Caco-2 (cell line): ENCODE data around the gene RSPH4A. TPM values are rescaled to one million over a fixed set of nuclear protein-coding genes. Genes with fewer than 3 reads are reported as not detected.

ENCODE experiments used
- BruUV-seq: library from RNA; stranded (reverse); fragments of 400-500 nt; replicated peaks from 2 replicates; lab custom pipeline; 2021; lab: Mats Ljungman, UMichigan
- CTCF ChIA-PET: fragments of 300-600 bp; sonication (Branson Sonifier 250); formaldehyde crosslinking; loops from one replicate; lab custom pipeline; 2022; ENCODE audit warnings: antibody characterized with exemption; lab: Charles Lee
- POLR2A ChIA-PET: fragments of 300-600 bp; sonication (Branson Sonifier 250); formaldehyde crosslinking; loops from one replicate; lab custom pipeline; 2022; ENCODE audit warnings: antibody characterized with exemption; lab: Charles Lee
- DNase-seq, 2 experiments: peaks; one replicate each; pipeline versions ENCODE4 v3.0.0 to v3.0.0-alpha.2; 2020 to 2022
- H3K27me3 ChIP-seq: replicated peaks from 2 replicates; pipeline ENCODE4 v1.6.0; 2011; ENCODE audit warnings: low read length; ENCODE audit not compliant: control insufficient read depth, insufficient read depth
- H3K36me3 ChIP-seq: 2 replicates; pipeline ENCODE4 v1.5.1; 2011; ENCODE audit warnings: low read length; ENCODE audit not compliant: control insufficient read depth, insufficient read depth
- H3K4me1 ChIP-seq: fragments of 250-450 bp; sonication (Bioruptor Pico); 2 replicates; pipeline ENCODE4 v1.5.1; 2020; ENCODE audit warnings: mild to moderate bottlenecking
- H3K4me3 ChIP-seq: 2 replicates; pipeline ENCODE4 v1.5.1; 2011; ENCODE audit warnings: low read depth, mild to moderate bottlenecking, control low read depth, low read length
- H3K9me3 ChIP-seq: fragments of 250-450 bp; sonication (Bioruptor Pico); 2 replicates; pipeline ENCODE4 v1.5.1; 2020; ENCODE audit warnings: mild to moderate bottlenecking, moderate library complexity
- H3K27ac Mint-ChIP-seq: one replicate; pipeline ENCODE4 v1.8.0; 2022; ENCODE audit warnings: mixed read lengths; ENCODE audit not compliant: unreplicated experiment
- H3K27me3 Mint-ChIP-seq: one replicate; pipeline ENCODE4 v1.8.0; 2022; ENCODE audit warnings: mixed read lengths; ENCODE audit not compliant: insufficient read depth, unreplicated experiment
- H3K36me3 Mint-ChIP-seq: one replicate; pipeline ENCODE4 v1.8.0; 2022; ENCODE audit warnings: mild to moderate bottlenecking, mixed read lengths; ENCODE audit not compliant: insufficient read depth, unreplicated experiment
- H3K4me1 Mint-ChIP-seq: one replicate; pipeline ENCODE4 v1.8.0; 2022; ENCODE audit warnings: low read depth, mixed read lengths; ENCODE audit not compliant: unreplicated experiment
- H3K4me3 Mint-ChIP-seq: one replicate; pipeline ENCODE4 v1.8.0; 2022; ENCODE audit warnings: mild to moderate bottlenecking, moderate library complexity, mixed read lengths; ENCODE audit not compliant: unreplicated experiment
- H3K9me3 Mint-ChIP-seq: one replicate; pipeline ENCODE4 v1.8.0; 2022; ENCODE audit warnings: mixed read lengths; ENCODE audit not compliant: unreplicated experiment
- intact Hi-C: fragments of 100-400 bp; cut with micrococcal nuclease; formaldehyde crosslinking; loops from one replicate; pipeline ENCODE4 v1.10.0; 2022; ENCODE audit not compliant: unreplicated experiment
- total RNA-seq: library from RNA; stranded (reverse); gene quantifications from 2 replicates; pipeline ENCODE4 v1.2.3, GENCODE V29; 2022
- TF ChIP-seq, protein P1 (sequence below), 2 experiments: fragments of 200-600 bp in 1 of 2; IDR thresholded peaks; 1 replicate in 1 of 2; 2 replicates in 1 of 2; pipeline versions ENCODE4 v1.5.1 to v1.8.0; 2011 to 2022; ENCODE audit warnings: antibody characterized with exemption in 1 of 2, control low read depth in 1 of 2, inconsistent platforms in 1 of 2, low read depth in 1 of 2, low read length in 1 of 2, mild to moderate bottlenecking in 1 of 2, moderate library complexity in 1 of 2; ENCODE audit not compliant: insufficient read depth in 1 of 2, severe bottlenecking in 1 of 2, unreplicated experiment in 1 of 2

RSPH4A gene
- total RNA-seq, 1 experiment from 2014 or later: 0.20 TPM

DNA sequence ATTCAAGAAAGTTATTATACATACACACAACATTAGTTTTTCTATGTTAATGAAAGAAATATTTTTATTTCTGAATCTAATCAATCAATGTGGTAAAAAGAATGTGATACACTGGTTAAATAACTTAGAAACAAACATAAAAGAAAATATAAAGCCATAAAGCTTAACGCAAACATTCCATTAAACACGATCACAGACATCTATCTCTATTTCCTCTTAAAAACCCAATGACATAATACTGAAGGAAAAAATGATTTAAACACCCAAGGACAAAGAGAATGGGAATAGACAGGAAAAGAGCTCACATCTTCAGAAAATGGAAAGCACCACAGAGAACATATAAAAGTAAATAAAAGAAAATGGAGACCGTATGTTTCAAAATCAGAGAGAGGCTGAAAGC, 32.9 kb downstream of the RSPH4A start:
- ChIA-PET CTCF (no interaction called here), POLR2A (no interaction called here)
- H3K4me1 Mint-ChIP-seq: no peaks in the 10 kb centered on the region
- no TSS peak for BruUV-seq
- no peaks in the 10 kb centered on the region; the same call in 1 of the 2 replicates for H3K36me3 ChIP-seq
- peaks cover 15% of the 10 kb centered on the region for H3K36me3 Mint-ChIP-seq
- TF ChIP-seq, protein P1, sequence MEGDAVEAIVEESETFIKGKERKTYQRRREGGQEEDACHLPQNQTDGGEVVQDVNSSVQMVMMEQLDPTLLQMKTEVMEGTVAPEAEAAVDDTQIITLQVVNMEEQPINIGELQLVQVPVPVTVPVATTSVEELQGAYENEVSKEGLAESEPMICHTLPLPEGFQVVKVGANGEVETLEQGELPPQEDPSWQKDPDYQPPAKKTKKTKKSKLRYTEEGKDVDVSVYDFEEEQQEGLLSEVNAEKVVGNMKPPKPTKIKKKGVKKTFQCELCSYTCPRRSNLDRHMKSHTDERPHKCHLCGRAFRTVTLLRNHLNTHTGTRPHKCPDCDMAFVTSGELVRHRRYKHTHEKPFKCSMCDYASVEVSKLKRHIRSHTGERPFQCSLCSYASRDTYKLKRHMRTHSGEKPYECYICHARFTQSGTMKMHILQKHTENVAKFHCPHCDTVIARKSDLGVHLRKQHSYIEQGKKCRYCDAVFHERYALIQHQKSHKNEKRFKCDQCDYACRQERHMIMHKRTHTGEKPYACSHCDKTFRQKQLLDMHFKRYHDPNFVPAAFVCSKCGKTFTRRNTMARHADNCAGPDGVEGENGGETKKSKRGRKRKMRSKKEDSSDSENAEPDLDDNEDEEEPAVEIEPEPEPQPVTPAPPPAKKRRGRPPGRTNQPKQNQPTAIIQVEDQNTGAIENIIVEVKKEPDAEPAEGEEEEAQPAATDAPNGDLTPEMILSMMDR (IDR thresholded peaks at IDR 0.05; ENCODE audit: insufficient read depth in 1 of 2, low read depth in 1 of 2, low read length in 1 of 2, severe bottlenecking in 1 of 2, unreplicated experiment in 1 of 2): no peak
- H3K4me1 ChIP-seq: no peaks in the 10 kb centered on the region
- no peak overlapping the region for H3K4me3 Mint-ChIP-seq
- H3K4me3 ChIP-seq: no peak overlapping the region
- intact Hi-C loops: loop anchor here (5.0 to 10.0 kb wide), 2 partner anchors 204 to 362 kb away; no protein-coding TSS in a partner anchor
- H3K9me3 Mint-ChIP-seq: no peaks in the 10 kb centered on the region
- no peaks in the 10 kb centered on the region for H3K9me3 ChIP-seq
- H3K27ac Mint-ChIP-seq: no peak overlapping the region
- no peak for DNase-seq
- no peaks in the 10 kb centered on the region for H3K27me3 Mint-ChIP-seq
- no peaks in the 10 kb centered on the region for H3K27me3 ChIP-seq

DNA sequence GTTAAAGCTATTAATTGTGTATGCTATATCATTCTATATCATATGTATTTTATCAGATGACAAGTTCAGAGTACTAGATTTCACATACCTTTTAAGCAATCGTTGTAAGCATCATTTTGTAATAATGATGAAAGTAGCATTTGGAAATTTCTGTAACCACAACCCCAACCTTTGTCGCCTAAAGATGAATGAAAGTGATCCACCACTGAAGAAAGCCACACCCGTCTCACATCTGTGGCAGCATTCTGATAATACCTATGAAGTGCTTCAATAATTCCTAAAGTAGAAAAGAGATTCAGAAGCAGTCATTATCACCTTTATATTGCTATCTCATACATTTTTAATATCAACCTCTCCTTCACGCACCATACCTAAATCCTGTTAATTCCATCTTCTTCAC, 35.6 kb downstream of the RSPH4A start:
- no TSS peak for BruUV-seq
- Mint-ChIP-seq H3K9me3 (no peaks in the 10 kb centered on the region), H3K36me3 (peaks cover 21% of the 10 kb centered on the region), H3K4me3 (no peak overlapping the region), H3K4me1 (no peaks in the 10 kb centered on the region), H3K27ac (no peak overlapping the region), H3K27me3 (no peaks in the 10 kb centered on the region)
- Histone ChIP-seq H3K4me1 (no peaks in the 10 kb centered on the region), H3K9me3 (no peaks in the 10 kb centered on the region), H3K4me3 (no peak overlapping the region), H3K27me3 (no peaks in the 10 kb centered on the region), H3K36me3 (no peaks in the 10 kb centered on the region; the same call in 1 of the 2 replicates)
- ChIA-PET POLR2A (no interaction called here), CTCF (no interaction called here)
- no peak for DNase-seq
- intact Hi-C loops: no loop called here
- TF ChIP-seq, protein P1 (IDR thresholded peaks at IDR 0.05; ENCODE audit: insufficient read depth in 1 of 2, low read depth in 1 of 2, low read length in 1 of 2, severe bottlenecking in 1 of 2, unreplicated experiment in 1 of 2): no peak

DNA sequence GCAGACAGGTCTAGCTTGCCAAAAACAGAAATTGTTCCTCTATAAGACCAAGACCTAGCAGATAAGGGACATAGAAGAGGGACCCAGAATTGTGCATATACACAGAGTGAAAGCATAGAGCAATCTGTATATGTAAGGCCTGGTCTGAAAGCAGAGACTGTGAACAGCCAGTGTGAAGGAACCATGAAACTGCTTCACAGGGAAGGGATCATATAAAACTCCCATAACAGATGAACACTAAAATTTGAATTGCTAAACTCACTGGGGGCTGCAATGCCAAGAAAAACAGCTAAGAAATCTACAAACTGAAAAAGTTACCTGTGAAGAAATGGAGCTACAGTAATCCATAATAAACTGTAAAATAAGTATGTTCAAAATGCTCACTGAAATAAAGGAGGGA, 45.3 kb downstream of the RSPH4A start:
- no peaks in the 10 kb centered on the region for H3K9me3 Mint-ChIP-seq
- H3K4me1 Mint-ChIP-seq: no peaks in the 10 kb centered on the region
- no peak overlapping the region for H3K27ac Mint-ChIP-seq
- H3K4me1 ChIP-seq: peaks cover under 1% of the 10 kb centered on the region; the same call in 1 of the 2 replicates
- no peak overlapping the region for H3K4me3 Mint-ChIP-seq
- BruUV-seq: no TSS peak
- H3K36me3 Mint-ChIP-seq: peaks cover 8% of the 10 kb centered on the region
- ChIA-PET CTCF (no interaction called here), POLR2A (no interaction called here)
- DNase-seq: no peak
- no peaks in the 10 kb centered on the region for H3K27me3 ChIP-seq
- H3K4me3 ChIP-seq: no peak overlapping the region
- TF ChIP-seq, protein P1 (IDR thresholded peaks at IDR 0.05; ENCODE audit: insufficient read depth in 1 of 2, low read depth in 1 of 2, low read length in 1 of 2, severe bottlenecking in 1 of 2, unreplicated experiment in 1 of 2): no peak
- no peaks in the 10 kb centered on the region for H3K9me3 ChIP-seq
- H3K27me3 Mint-ChIP-seq: no peaks in the 10 kb centered on the region
- intact Hi-C loops: no loop called here
- no peaks in the 10 kb centered on the region for H3K36me3 ChIP-seq
